GM13976 (cell line): ENCODE data around the gene ERP27.

Experiments
- DNase-seq: peaks from one replicate; pipeline ENCODE4 v3.0.0; 2012; ENCODE audit warnings: low spot score
- CTCF ChIP-seq: IDR thresholded peaks from 2 replicates; pipeline ENCODE4 v1.5.1; 2012; ENCODE audit warnings: borderline replicate concordance, mild to moderate bottlenecking; ENCODE audit not compliant: insufficient read depth; ENCODE audit errors: extremely low read depth, missing control alignments, control extremely low read depth
- in situ Hi-C: fragments of 300-500 bp; cut with MboI; formaldehyde crosslinking; loops from one replicate; pipeline ENCODE4 v1.12.0; 2022; ENCODE audit warnings: low sequenced_read_pairs, mixed read lengths, inconsistent platforms; ENCODE audit not compliant: unreplicated experiment

Gene ERP27

GRCh38 chr12:14958361-14959125 is 20.2 kb upstream of the ERP27 start:
- TF ChIP-seq CTCF, result no peak
- in situ Hi-C loops, result loop anchor here (25.0 kb wide), 1 partner anchor 571 kb away; no protein-coding TSS in a partner anchor
- no peak for DNase-seq

GRCh38 chr12:14957551-14958168 is 19.3 kb upstream of the ERP27 start:
- DNase-seq, result no peak
- in situ Hi-C loops, result loop anchor here (25.0 kb wide), 1 partner anchor 570 kb away; no protein-coding TSS in a partner anchor
- TF ChIP-seq CTCF, result no peak

GRCh38 chr12:14956905-14957304 is 18.6 kb upstream of the ERP27 start:
- DNase-seq, result no peak
- no peak for TF ChIP-seq CTCF
- in situ Hi-C loops, result loop anchor here (25.0 kb wide), 1 partner anchor 570 kb away; no protein-coding TSS in a partner anchor

- no peak for DNase-seq
- in situ Hi-C loops, result loop anchor here (25.0 kb wide), 1 partner anchor 569 kb away; no protein-coding TSS in a partner anchor
- TF ChIP-seq CTCF, result no peak
Observed at GRCh38 chr12:14956024-14956891, 17.9 kb upstream of the ERP27 start.

- TF ChIP-seq CTCF, result no peak
- DNase-seq, result no peak
- in situ Hi-C loops, result loop anchor here (25.0 kb wide), 1 partner anchor 567 kb away; no protein-coding TSS in a partner anchor
Observed at GRCh38 chr12:14954269-14954668, 15.9 kb upstream of the ERP27 start.

GRCh38 chr12:14953752-14954151 is 15.4 kb upstream of the ERP27 start:
- no peak for DNase-seq
- in situ Hi-C loops, result loop anchor here (25.0 kb wide), 1 partner anchor 566 kb away; no protein-coding TSS in a partner anchor
- TF ChIP-seq CTCF, result no peak
